Measurements from ENCODE around the gene SERINC5.

Gene SERINC5

GRCh38 chr5:80255431-80255810 lies 427 bp downstream of the SERINC5 start:
- in situ Hi-C loops (cut with MboI; ENCODE audit: low sequenced_read_pairs) = no loop called here

DNA sequence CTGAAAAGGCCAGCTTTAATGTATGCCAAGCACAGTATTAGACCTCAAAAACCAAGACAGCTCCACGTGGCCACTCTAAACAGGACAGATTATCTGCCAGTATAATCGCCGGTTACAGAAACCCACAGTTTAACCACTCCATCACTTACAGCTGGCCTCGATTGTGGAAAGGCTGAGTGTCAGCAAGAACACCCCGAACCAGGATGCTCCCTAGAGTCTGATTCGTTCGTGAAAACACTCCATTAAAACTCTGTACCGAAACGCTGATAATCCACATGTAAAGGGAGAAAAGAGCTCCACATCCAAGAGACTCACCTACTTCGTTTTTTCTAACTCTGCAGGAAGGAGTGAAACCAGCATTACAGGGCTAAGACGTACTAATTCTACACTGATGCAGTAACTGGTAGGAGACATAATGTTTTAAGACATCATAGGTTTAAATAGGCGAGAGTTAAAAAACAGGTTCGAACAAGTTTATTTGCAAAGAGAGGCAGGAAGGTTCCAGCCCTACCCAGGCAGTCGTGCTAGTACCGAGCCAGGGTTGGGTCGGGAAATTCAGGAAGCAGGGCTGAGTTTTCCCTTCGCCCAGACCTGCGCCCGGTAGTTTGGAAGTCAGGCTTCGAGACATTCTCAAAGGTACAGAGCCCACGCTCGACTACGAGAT lies 949 bp downstream of the SERINC5 start:
- in situ Hi-C loops (cut with MboI; ENCODE audit: low sequenced_read_pairs) = no loop called here

GRCh38 chr5:80251636-80252035 lies 4.2 kb downstream of the SERINC5 start:
- in situ Hi-C loops (cut with MboI; ENCODE audit: low sequenced_read_pairs) = no loop called here

DNA sequence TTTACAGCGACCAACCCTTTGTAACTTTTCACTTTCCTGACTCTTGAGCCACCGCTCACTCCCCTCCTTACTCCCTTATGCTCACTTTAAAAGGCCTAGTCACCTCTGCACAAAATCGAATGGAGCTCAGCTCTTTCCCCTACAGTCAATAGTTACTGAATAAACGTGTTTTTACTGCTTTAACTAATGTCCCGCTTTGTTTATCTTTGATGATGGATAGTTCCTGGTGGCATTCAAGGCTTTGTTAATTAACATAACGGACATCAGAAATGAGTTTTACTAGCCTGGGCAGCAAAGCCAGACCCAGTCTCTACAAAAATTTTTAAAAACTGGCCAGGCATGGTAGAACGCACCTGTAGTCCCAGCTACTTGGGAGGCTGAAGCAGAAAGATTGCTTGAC lies 5.0 kb downstream of the SERINC5 start:
- in situ Hi-C loops (cut with MboI; ENCODE audit: low sequenced_read_pairs) = no loop called here

- in situ Hi-C loops (cut with MboI; ENCODE audit: low sequenced_read_pairs) = no loop called here
Observed at GRCh38 chr5:80249901-80250300, 5.9 kb downstream of the SERINC5 start.

- in situ Hi-C loops (cut with MboI; ENCODE audit: low sequenced_read_pairs) = no loop called here
Observed at GRCh38 chr5:80248378-80248777, 7.5 kb downstream of the SERINC5 start.

DNA sequence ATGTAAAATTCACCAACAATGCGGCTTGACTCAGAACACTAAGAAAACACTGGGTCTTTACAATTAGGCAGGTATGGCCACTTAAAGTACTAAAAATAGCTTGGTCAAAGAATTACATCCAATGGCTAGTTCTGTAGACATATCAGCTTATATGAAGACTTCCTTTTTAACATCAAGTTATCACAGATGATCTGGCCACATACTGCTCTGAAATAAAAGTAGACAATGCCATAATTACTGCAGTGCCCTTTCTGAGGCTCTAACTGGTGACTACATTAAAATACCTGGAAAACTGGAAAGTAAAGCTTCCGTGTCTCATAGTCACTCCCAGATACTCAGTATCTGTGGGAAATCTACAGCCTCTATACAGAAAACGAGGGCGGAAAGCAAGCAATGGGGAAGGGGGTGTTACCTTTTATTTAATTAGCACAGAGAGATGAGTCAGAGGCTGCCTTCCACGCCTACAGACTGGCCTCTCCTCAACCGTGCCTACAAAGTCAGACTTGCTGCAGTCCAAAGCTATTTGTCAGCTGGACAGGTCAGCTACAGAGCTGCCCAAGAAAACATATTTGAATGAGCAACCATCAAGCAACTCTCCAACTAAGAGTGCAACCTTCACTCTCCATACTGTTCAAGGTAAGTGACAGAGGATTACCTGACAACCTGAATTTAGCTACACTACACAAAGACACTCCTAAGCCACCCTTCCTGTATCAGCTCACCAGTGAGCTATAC lies 8.7 kb downstream of the SERINC5 start:
- in situ Hi-C loops (cut with MboI; ENCODE audit: low sequenced_read_pairs) = no loop called here

DNA sequence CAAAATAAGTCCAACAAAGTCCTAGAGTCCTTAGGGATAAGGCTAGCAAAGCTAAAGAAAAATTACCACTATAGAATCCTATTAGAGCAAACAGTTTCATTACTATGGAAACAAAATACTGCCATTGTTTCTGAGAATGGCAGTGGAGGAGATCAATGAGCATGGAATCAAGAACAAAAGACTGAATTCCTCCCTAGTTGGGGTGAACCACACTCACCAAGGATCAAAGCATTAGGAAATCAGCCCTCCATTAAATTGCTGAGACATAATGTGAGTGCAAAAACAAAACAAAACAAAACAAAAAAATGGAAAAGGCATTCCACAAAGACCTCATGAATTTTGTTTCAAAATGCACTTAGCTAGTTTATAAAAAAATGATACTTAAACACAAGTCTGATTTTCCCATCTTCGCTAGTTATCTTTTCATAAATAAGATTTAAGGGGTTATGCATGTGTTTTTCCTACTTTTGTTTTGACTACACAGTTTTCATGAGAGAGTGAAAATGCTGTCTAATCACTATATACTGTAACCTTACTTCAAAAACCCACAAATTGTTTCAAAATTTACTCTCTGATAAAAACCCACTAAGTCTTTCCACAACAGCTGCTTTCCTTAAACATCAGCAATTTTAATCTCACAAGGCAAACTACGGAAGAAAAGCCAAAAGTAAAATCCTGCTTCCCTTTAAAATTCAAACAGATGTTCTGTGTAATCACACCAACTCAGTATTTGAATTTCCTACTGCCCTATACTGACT lies 9.7 kb downstream of the SERINC5 start:
- in situ Hi-C loops (cut with MboI; ENCODE audit: low sequenced_read_pairs) = no loop called here

- in situ Hi-C loops (cut with MboI; ENCODE audit: low sequenced_read_pairs) = no loop called here
Observed at GRCh38 chr5:80243567-80243966, 12.3 kb downstream of the SERINC5 start.

DNA sequence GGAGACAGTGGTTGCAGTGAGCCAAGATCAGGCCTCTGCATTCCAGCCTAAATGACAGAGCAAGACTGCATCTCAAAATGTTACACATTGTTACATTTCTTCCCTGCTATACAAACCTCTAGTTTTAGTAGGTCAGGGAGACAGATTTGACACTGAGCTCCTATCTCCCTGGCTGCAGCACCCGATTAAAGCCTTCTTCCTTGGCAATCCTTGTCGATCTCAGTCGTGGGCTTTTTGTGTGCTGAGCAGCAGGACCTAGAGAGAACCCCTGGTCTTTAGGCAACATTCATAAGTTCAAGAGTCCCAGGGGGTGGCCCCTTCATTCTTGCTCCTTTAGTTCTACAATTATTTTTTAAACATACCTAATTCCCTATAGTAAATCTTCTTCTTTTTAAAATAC lies 13.0 kb downstream of the SERINC5 start:
- in situ Hi-C loops (cut with MboI; ENCODE audit: low sequenced_read_pairs) = no loop called here

- in situ Hi-C loops (cut with MboI; ENCODE audit: low sequenced_read_pairs) = no loop called here
Observed at GRCh38 chr5:80240368-80240986, 15.4 kb downstream of the SERINC5 start.

GRCh38 chr5:80239680-80240367 lies 16.0 kb downstream of the SERINC5 start:
- in situ Hi-C loops (cut with MboI; ENCODE audit: low sequenced_read_pairs) = no loop called here

- in situ Hi-C loops (cut with MboI; ENCODE audit: low sequenced_read_pairs) = no loop called here
Observed at GRCh38 chr5:80238778-80239679, 16.8 kb downstream of the SERINC5 start.

DNA sequence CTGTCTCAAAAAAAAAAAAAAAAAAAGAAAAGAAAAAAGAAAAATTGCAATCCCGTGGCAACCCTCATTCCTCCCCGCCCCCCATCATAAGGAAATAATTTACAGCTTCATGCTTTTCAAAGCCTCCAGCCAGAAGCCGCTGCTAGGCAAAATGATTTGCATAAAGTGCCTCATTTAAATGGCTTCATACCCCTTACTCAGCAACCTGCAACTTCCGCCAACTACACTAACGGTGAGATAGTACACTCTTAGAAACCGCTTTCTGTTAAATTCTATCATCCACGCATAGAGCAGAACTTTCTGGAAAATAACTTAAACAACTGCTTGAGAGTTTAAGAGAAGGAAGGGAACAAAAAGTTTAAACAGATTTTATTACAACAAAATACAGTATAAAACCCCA lies 17.8 kb downstream of the SERINC5 start:
- in situ Hi-C loops (cut with MboI; ENCODE audit: low sequenced_read_pairs) = no loop called here

GRCh38 chr5:80237243-80237642 lies 18.6 kb downstream of the SERINC5 start:
- in situ Hi-C loops (cut with MboI; ENCODE audit: low sequenced_read_pairs) = no loop called here

DNA sequence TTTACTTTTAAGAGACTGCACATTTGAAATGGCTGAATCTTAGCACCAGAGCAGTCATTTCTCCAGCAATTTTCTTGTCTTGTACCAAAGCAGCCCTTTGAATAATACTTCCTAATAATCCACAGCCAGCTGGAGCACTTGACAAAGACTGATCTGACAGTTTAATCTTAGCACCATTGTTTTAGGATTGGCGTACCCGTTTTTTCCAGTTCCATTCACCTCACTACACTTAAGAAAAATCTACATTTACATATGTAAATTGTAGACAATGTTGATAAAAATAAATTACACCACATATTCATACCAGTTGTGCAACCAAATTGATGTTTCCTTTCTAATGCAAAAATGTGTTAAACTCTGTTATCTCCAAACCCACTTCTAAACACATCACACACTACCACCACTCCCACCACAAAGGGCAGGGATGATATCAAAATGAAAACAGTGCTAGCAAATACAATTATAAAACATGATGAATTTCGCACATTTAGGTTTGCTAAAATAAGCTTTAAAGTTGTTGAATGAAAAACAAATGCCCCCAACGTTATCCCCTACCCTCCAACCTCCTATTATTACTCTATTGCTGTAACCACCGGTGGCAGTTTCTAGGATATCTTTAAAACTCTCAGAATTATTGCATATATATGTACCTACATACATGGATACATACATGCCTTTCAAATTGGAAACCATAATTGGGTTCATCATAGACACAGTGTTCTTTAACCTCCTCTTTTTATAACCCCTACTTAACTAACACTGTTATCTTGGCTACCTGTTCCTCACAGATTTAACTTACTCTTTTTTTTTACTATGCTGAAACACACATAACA lies 21.5 kb downstream of the SERINC5 start:
- in situ Hi-C loops (cut with MboI; ENCODE audit: low sequenced_read_pairs) = no loop called here

DNA sequence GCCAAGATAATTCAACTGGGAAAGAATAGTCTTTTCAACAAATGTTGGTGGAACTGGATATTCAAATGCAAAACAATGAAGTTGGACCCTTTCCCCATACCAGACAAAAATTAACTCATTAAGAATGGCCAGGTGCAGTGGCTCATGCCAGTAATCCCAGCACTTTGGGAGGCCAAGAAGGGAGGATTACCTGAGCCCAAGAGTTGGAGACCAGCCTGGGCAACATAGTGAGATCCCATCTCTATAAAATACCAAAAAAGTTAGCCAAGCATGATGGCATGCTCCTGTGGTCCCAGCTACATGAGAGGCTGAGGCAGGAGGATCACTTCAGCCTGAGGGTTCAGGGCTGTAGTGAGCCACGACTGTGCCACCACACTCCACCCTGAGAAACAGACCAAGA lies 24.2 kb downstream of the SERINC5 start:
- in situ Hi-C loops (cut with MboI; ENCODE audit: low sequenced_read_pairs) = no loop called here

DNA sequence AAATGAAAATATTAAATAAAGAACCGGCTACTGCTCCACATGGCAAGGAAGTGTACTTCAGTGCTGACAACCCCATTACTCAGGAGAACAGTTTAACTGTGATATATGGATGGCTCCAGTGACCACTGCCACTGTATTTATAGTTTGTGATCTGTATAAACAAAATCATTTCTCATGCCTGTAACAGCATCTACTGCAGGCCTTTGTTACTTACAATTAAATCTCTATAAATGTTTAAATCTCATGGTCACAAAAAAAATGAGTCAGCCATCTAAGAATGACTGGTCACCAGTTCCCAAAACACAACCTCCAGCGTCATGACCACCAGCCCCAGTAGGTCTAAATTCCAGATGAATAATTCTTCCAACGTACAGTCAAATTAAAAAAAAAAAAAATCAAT lies 24.6 kb downstream of the SERINC5 start:
- in situ Hi-C loops (cut with MboI; ENCODE audit: low sequenced_read_pairs) = no loop called here

Measured in HL-60/S4 treated with phorbol 12-myristate 13-acetate at 8.2 ng/mL for 4 days and 3 days (cell line).